ENCODE results near the gene SNX8. TPM values are rescaled to one million over a fixed set of nuclear protein-coding genes. Genes with fewer than 3 reads are reported as not detected.
"Not testable (repeated sequence)": the region's sequence is repeated elsewhere in the genome, so short reads cannot be mapped to it uniquely, and the experiment has no call there.

SNX8 gene
- polyA plus RNA-seq, 4 donors, result 40.5 to 45.7 (median 42.6) TPM

- DNase-seq (ENCODE audit: low read depth in 4 of 4, low spot score in 3 of 4), result no peak
Observed at GRCh38 chr7:2331707-2332106, 17.5 kb upstream of the SNX8 start.

- DNase-seq (ENCODE audit: low read depth in 4 of 4, low spot score in 3 of 4), result no peak
Observed at GRCh38 chr7:2330493-2330892, 16.3 kb upstream of the SNX8 start.

GRCh38 chr7:2326951-2327350 is 12.7 kb upstream of the SNX8 start:
- no peak for DNase-seq (ENCODE audit: low read depth in 4 of 4, low spot score in 3 of 4)

- no peak for DNase-seq (ENCODE audit: low read depth in 4 of 4, low spot score in 3 of 4)
Observed at GRCh38 chr7:2325162-2325561, 10.9 kb upstream of the SNX8 start.

- DNase-seq (ENCODE audit: low read depth in 4 of 4, low spot score in 3 of 4), result no peak
Observed at GRCh38 chr7:2321020-2321419, 6.8 kb upstream of the SNX8 start.

- no peak for DNase-seq (ENCODE audit: low read depth in 4 of 4, low spot score in 3 of 4)
Observed at GRCh38 chr7:2317556-2318293, 3.5 kb upstream of the SNX8 start.

GRCh38 chr7:2316578-2316977 is 2.3 kb upstream of the SNX8 start:
- no peak for DNase-seq (ENCODE audit: low read depth in 4 of 4, low spot score in 3 of 4)

- DNase-seq (ENCODE audit: low read depth in 4 of 4, low spot score in 3 of 4), result no peak
Observed at GRCh38 chr7:2315787-2316186, 1.5 kb upstream of the SNX8 start.

GRCh38 chr7:2314956-2315530 is 802 bp upstream of the SNX8 start:
- not testable (repeated sequence) for DNase-seq (ENCODE audit: low read depth in 4 of 4, low spot score in 3 of 4)

GRCh38 chr7:2313450-2314208 is 612 bp downstream of the SNX8 start:
- peak in 1 of 4 donors; percentile 16 for DNase-seq (ENCODE audit: low read depth in 4 of 4, low spot score in 3 of 4)

- no peak for DNase-seq (ENCODE audit: low read depth in 4 of 4, low spot score in 3 of 4)
Observed at GRCh38 chr7:2312267-2312929, 1.8 kb downstream of the SNX8 start.

- peak; percentile 18 to 56 (median 42) for DNase-seq (ENCODE audit: low read depth in 4 of 4, low spot score in 3 of 4)
Observed at GRCh38 chr7:2309889-2310331, 4.3 kb downstream of the SNX8 start.

- DNase-seq (ENCODE audit: low read depth in 4 of 4, low spot score in 3 of 4), result no peak
Observed at GRCh38 chr7:2307690-2308107, 6.5 kb downstream of the SNX8 start.

GRCh38 chr7:2306688-2307087 is 7.6 kb downstream of the SNX8 start:
- no peak for DNase-seq (ENCODE audit: low read depth in 4 of 4, low spot score in 3 of 4)

GRCh38 chr7:2305258-2305657 is 9.0 kb downstream of the SNX8 start:
- DNase-seq (ENCODE audit: low read depth in 4 of 4, low spot score in 3 of 4), result not testable (repeated sequence)

GRCh38 chr7:2303520-2303919 is 10.7 kb downstream of the SNX8 start:
- DNase-seq (ENCODE audit: low read depth in 4 of 4, low spot score in 3 of 4), result not testable (repeated sequence)

- not testable (repeated sequence) for DNase-seq (ENCODE audit: low read depth in 4 of 4, low spot score in 3 of 4)
Observed at GRCh38 chr7:2302743-2303397, 11.4 kb downstream of the SNX8 start.

GRCh38 chr7:2301511-2301863 is 12.8 kb downstream of the SNX8 start:
- DNase-seq (ENCODE audit: low read depth in 4 of 4, low spot score in 3 of 4), result no peak

GRCh38 chr7:2299870-2300512 is 14.2 kb downstream of the SNX8 start:
- DNase-seq (ENCODE audit: low read depth in 4 of 4, low spot score in 3 of 4), result no peak
